ENCODE data around the gene BMPER.

Gene BMPER

GRCh38 chr7:34091321-34091917, 186.1 kb downstream of the BMPER start:
- no peak for DNase-seq (ENCODE audit: low read depth in 2 of 2)

- no peak for DNase-seq (ENCODE audit: low read depth in 2 of 2)
These were observed 187.9 kb downstream of the BMPER start for GRCh38 chr7:34093276-34093675.

GRCh38 chr7:34096198-34096651, 190.9 kb downstream of the BMPER start:
- DNase-seq (ENCODE audit: low read depth in 2 of 2): no peak

GRCh38 chr7:34096777-34097176, 191.4 kb downstream of the BMPER start:
- DNase-seq (ENCODE audit: low read depth in 2 of 2): no peak

GRCh38 chr7:34100661-34101060, 195.3 kb downstream of the BMPER start:
- no peak for DNase-seq (ENCODE audit: low read depth in 2 of 2)

GRCh38 chr7:34104115-34104514, 198.8 kb downstream of the BMPER start:
- DNase-seq (ENCODE audit: low read depth in 2 of 2): no peak

- DNase-seq (ENCODE audit: low read depth in 2 of 2): no peak
These were observed 199.7 kb downstream of the BMPER start for GRCh38 chr7:34104992-34105391.

GRCh38 chr7:34107276-34107675, 201.9 kb downstream of the BMPER start:
- DNase-seq (ENCODE audit: low read depth in 2 of 2): no peak

GRCh38 chr7:34108165-34108564, 202.8 kb downstream of the BMPER start:
- no peak for DNase-seq (ENCODE audit: low read depth in 2 of 2)

GRCh38 chr7:34109936-34110780, 204.8 kb downstream of the BMPER start:
- no peak for DNase-seq (ENCODE audit: low read depth in 2 of 2)

- DNase-seq (ENCODE audit: low read depth in 2 of 2): no peak
These were observed 205.7 kb downstream of the BMPER start for GRCh38 chr7:34111031-34111430.

GRCh38 chr7:34115503-34115902, 210.2 kb downstream of the BMPER start:
- no peak for DNase-seq (ENCODE audit: low read depth in 2 of 2)

GRCh38 chr7:34117573-34117972, 212.2 kb downstream of the BMPER start:
- no peak for DNase-seq (ENCODE audit: low read depth in 2 of 2)

- no peak for DNase-seq (ENCODE audit: low read depth in 2 of 2)
These were observed 216.0 kb downstream of the BMPER start for GRCh38 chr7:34121366-34121765.

GRCh38 chr7:34123316-34123715, 218.0 kb downstream of the BMPER start:
- DNase-seq (ENCODE audit: low read depth in 2 of 2): no peak

- DNase-seq (ENCODE audit: low read depth in 2 of 2): no peak
These were observed 219.4 kb downstream of the BMPER start for GRCh38 chr7:34124765-34125164.

- DNase-seq (ENCODE audit: low read depth in 2 of 2): no peak
These were observed 223.4 kb downstream of the BMPER start for GRCh38 chr7:34128762-34129161.

GRCh38 chr7:34130558-34131295, 225.4 kb downstream of the BMPER start:
- no peak for DNase-seq (ENCODE audit: low read depth in 2 of 2)

GRCh38 chr7:34131371-34131770, 226.0 kb downstream of the BMPER start:
- no peak for DNase-seq (ENCODE audit: low read depth in 2 of 2)

GRCh38 chr7:34133356-34133982, 228.1 kb downstream of the BMPER start:
- DNase-seq (ENCODE audit: low read depth in 2 of 2): no peak

- no peak for DNase-seq (ENCODE audit: low read depth in 2 of 2)
These were observed 228.8 kb downstream of the BMPER start for GRCh38 chr7:34133983-34134782.

Data from stimulated activated CD8-positive, alpha-beta memory T cell treated with anti-CD3 and anti-CD28 coated beads, Interleukin-7, amount 100 ng/mL, for 4 hours (primary cell).